Retinal pigment epithelial cell (primary cell): ENCODE data around the gene TEX101.
A peak's percentile ranks its signal among the peaks of the same experiment; 100 is the strongest.

ENCODE experiments used
- DNase-seq: peaks from one replicate; pipeline ENCODE4 v3.0.0-alpha.2; 2010; ENCODE audit warnings: low read depth
- H3K4me3 ChIP-seq: 2 replicates; pipeline ENCODE4 v1.5.1; 2011; ENCODE audit warnings: mild to moderate bottlenecking, low read length, control low read depth, moderate library complexity
- TF ChIP-seq, protein P1 (sequence below): conservative IDR thresholded peaks from 2 replicates; pipeline ENCODE4 v1.5.1; 2011; ENCODE audit warnings: low read depth, low read length, control low read depth, inconsistent platforms

The TEX101 gene

DNA sequence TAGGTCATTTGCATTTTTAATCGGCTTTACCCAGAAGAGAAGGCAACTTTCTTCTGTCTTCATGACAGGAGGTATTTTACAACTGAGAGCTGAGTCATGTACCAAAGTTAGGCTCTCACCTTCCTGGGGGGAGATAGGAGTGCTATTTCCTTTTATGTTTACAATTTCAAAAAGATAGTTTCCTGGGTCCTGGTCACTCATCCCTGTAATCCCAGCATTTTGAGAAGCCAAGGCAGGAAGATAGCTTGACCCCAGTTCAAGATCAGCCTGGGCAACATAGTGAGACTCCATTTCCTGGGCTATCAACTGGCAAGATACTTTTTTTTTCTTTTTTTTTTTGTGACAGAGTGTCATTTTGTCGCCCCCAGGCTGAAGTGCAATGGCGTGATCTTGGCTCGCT lies 43.1 kb downstream of the TEX101 start:
- no peak overlapping the region for H3K4me3 ChIP-seq
- DNase-seq = no peak
- TF ChIP-seq, protein P1, sequence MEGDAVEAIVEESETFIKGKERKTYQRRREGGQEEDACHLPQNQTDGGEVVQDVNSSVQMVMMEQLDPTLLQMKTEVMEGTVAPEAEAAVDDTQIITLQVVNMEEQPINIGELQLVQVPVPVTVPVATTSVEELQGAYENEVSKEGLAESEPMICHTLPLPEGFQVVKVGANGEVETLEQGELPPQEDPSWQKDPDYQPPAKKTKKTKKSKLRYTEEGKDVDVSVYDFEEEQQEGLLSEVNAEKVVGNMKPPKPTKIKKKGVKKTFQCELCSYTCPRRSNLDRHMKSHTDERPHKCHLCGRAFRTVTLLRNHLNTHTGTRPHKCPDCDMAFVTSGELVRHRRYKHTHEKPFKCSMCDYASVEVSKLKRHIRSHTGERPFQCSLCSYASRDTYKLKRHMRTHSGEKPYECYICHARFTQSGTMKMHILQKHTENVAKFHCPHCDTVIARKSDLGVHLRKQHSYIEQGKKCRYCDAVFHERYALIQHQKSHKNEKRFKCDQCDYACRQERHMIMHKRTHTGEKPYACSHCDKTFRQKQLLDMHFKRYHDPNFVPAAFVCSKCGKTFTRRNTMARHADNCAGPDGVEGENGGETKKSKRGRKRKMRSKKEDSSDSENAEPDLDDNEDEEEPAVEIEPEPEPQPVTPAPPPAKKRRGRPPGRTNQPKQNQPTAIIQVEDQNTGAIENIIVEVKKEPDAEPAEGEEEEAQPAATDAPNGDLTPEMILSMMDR = no peak

- no peak overlapping the region for H3K4me3 ChIP-seq
- TF ChIP-seq, protein P1 = no peak
- DNase-seq = no peak
Observed at GRCh38 chr19:43460362-43461016, 45.8 kb downstream of the TEX101 start.

- TF ChIP-seq, protein P1 = no peak
- DNase-seq = no peak
- H3K4me3 ChIP-seq = no peak overlapping the region
Observed at GRCh38 chr19:43461303-43461702, 46.6 kb downstream of the TEX101 start.

GRCh38 chr19:43462383-43462782 lies 47.7 kb downstream of the TEX101 start:
- no peak for DNase-seq
- TF ChIP-seq, protein P1 = no peak
- H3K4me3 ChIP-seq = no peak overlapping the region

DNA sequence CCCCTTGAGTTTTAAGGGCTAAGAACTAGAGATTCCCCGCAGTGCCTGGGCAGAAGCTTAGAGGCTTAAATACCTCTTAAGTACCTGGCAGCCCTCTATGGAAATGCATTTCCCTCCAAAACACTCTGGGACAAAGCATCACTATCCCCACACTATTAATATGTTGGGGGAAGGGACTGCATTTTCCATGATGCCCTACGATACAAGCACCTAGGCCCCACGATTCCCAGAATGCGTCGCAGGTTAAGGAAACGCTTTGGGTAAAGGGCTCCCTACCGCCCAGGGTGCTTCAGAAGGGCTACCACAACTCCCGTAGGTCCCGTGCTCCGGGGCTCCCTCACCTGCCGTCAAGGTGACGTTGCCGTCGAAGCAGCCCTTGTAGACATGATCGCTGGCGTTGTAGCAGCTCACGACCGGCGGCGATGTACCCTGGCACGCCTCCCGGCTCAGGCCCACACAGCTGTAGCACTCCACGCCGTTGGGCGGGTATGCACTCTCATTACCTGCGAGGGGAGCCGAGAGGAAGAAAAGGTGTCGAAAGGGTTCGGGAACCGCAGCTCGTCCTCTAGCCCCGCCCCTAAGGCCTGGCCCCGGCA lies 48.2 kb downstream of the TEX101 start:
- TF ChIP-seq, protein P1 = no peak
- DNase-seq = no peak
- H3K4me3 ChIP-seq = peak overlapping the region; percentile 78

DNA sequence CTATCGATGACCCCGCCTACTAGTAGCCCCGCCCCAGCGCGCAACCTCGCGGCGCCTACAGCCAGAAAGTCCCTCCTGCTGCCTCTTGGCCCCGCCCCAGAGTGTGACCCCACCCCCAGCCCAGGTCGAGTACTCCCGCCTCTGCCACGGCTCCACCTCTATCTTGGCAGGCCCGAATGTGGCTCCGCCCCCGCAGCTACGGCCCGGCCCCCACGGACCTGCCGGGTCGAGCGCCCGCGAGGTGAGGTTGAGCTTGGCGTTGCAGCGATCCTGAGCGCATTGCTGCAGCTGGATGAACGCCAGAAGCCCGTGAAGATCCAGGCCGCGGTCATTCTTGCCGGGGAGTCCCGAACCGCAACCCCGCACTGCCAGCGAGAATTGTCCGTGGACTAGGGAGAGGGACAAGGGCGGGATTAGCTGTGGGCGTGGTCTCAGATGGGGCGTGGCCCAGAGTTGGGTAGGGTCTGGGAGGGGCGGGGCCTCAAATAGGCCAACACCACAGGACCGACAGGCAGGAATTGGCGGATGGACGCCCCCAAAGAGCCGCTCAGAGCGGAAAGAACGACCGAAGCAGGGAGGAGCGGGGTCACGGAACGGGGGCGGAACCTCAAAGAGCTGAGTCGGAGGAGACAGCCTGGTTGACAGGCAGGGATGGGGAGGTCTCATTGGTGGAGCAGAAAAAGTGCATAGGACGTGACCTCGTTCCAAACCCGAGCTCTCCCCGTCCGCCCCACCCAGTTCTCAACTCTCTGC lies 48.9 kb downstream of the TEX101 start:
- peak; percentile 62 for DNase-seq
- peak overlapping the region; percentile 78 for H3K4me3 ChIP-seq
- TF ChIP-seq, protein P1 = no peak
